Measurements from ENCODE around the gene ZSCAN18. TPM values are rescaled to one million over a fixed set of nuclear protein-coding genes. Genes with fewer than 3 reads are reported as not detected.

The ZSCAN18 gene
- total and polyA plus RNA-seq, 2 donors (not counting 3 experiments of a cell fraction or from before 2014, with no cell fraction given) = 15.8 to 17.3 TPM

- no peak for FAIRE-seq
- dilution Hi-C loops (cut with MboI; ENCODE audit: extremely low pct_ligation_motif_present, low sequenced_read_pairs) = no loop called here
Measured at GRCh38 chr19:58053480-58054156, 44.4 kb downstream of the ZSCAN18 start.

More at GRCh38 chr19:58053480-58054156, 44.4 kb downstream of the ZSCAN18 start:
- no peaks in the 10 kb centered on the region for H4K20me1 ChIP-seq (replicated peaks; ENCODE audit: control insufficient read depth, extremely low read depth, insufficient read depth, low read length)
- no peak overlapping the region for H3K9ac ChIP-seq (replicated peaks; ENCODE audit: extremely low read depth, insufficient read depth, low read length)
- no peaks in the 10 kb centered on the region for H3K27me3 ChIP-seq (ENCODE audit: control insufficient read depth in 2 of 2, insufficient read depth in 2 of 2, low read length in 2 of 2)
- TF ChIP-seq POLR2A (IDR thresholded peaks at IDR 0.05; ENCODE audit: low read depth, low read length) = no peak
- no peak for TF ChIP-seq MAX (IDR thresholded peaks at IDR 0.05; ENCODE audit: insufficient read depth, insufficient read length)
- TF ChIP-seq POLR2AphosphoS5 (IDR thresholded peaks at IDR 0.05; ENCODE audit: insufficient read depth, low read depth, low read length) = no peak
- TF ChIP-seq CTCF (IDR thresholded peaks at IDR 0.05; ENCODE audit: extremely low read depth in 1 of 2, insufficient read depth in 1 of 2, low read depth in 1 of 2, low read length in 2 of 2) = no peak
- TF ChIP-seq MYC (IDR thresholded peaks at IDR 0.05; ENCODE audit: low read depth, low read length) = no peak
- TF ChIP-seq GATA2 (IDR thresholded peaks at IDR 0.05; ENCODE audit: insufficient read depth, insufficient read length, low read depth, low read length) = no peak
- TF ChIP-seq JUN (IDR thresholded peaks at IDR 0.05; ENCODE audit: borderline replicate concordance, insufficient read depth, insufficient read length, low read depth) = no peak
- TF ChIP-seq EZH2 (IDR thresholded peaks at IDR 0.05; ENCODE audit: borderline replicate concordance, low read depth, low read length, severe bottlenecking) = no peak
- TF ChIP-seq FOS (IDR thresholded peaks at IDR 0.05; ENCODE audit: borderline replicate concordance, insufficient read depth, low read length) = no peak
- ChIA-PET POLR2A (no interaction called here), CTCF (no interaction called here)
- H3K4me2 ChIP-seq (ENCODE audit: insufficient read depth, low read length) = no peak overlapping the region
- H3K27ac ChIP-seq (ENCODE audit: insufficient read depth, low read depth, low read length) = no peak overlapping the region
- BruUV-seq (replicated peaks) = no TSS peak
- H3K4me3 ChIP-seq (replicated peaks in 1 of 3; ENCODE audit: insufficient read depth in 1 of 3, low read depth in 1 of 3, low read length in 3 of 3) = no peak overlapping the region
- H3K9me1 ChIP-seq (replicated peaks; ENCODE audit: control insufficient read depth, extremely low read depth, insufficient read depth, low read length) = no peaks in the 10 kb centered on the region
- no peak for DNase-seq (ENCODE audit: low read depth, low spot score)
- no peaks in the 10 kb centered on the region for H3K36me3 ChIP-seq (ENCODE audit: control insufficient read depth in 2 of 2, extremely low read depth in 1 of 2, insufficient read depth in 2 of 2, low read length in 2 of 2)
- no peak overlapping the region for H2AFZ ChIP-seq (ENCODE audit: low read depth, low read length)
- no peaks in the 10 kb centered on the region for H3K79me2 ChIP-seq (ENCODE audit: control insufficient read depth, insufficient read depth, low read length)
- H3K4me1 ChIP-seq (ENCODE audit: control insufficient read depth, extremely low read depth, insufficient read depth, low read length) = no peaks in the 10 kb centered on the region
- intact Hi-C loops (cut with micrococcal nuclease) = no loop called here
- peaks cover 4% of the 10 kb centered on the region for H3K9me3 ChIP-seq (replicated peaks; ENCODE audit: control insufficient read depth, insufficient read depth, low read length)
